Stimulated activated CD4-positive, alpha-beta T cell treated with anti-CD3 and anti-CD28 coated beads, Interleukin-12 subunit alpha, Interleukin-12 subunit beta, amount 100 ng/mL, for 48 hours (primary cell): ENCODE data around the gene CFAP74.

Experiments used
- DNase-seq, 3 donors: peaks; one replicate each; pipeline ENCODE4 v3.0.0-alpha.2; 2020; ENCODE audit warnings: low read depth in 2 of 3, low spot score in 1 of 3

Gene CFAP74

GRCh38 chr1:2041305-2041704 lies 37.7 kb upstream of the CFAP74 start:
- no peak for DNase-seq

GRCh38 chr1:2039251-2039650 lies 35.7 kb upstream of the CFAP74 start:
- DNase-seq = no peak

- DNase-seq = no peak
These were observed 34.6 kb upstream of the CFAP74 start for GRCh38 chr1:2038229-2038628.

- DNase-seq = no peak
These were observed 33.9 kb upstream of the CFAP74 start for GRCh38 chr1:2037314-2037979.

GRCh38 chr1:2036287-2036686 lies 32.7 kb upstream of the CFAP74 start:
- no peak for DNase-seq

GRCh38 chr1:2033165-2033564 lies 29.6 kb upstream of the CFAP74 start:
- no peak for DNase-seq

- no peak for DNase-seq
These were observed 29.2 kb upstream of the CFAP74 start for GRCh38 chr1:2032737-2033136.

- DNase-seq = no peak
These were observed 28.3 kb upstream of the CFAP74 start for GRCh38 chr1:2031546-2032540.

- no peak for DNase-seq
These were observed 26.7 kb upstream of the CFAP74 start for GRCh38 chr1:2030076-2030871.

GRCh38 chr1:2029561-2029960 lies 26.0 kb upstream of the CFAP74 start:
- no peak for DNase-seq

GRCh38 chr1:2028870-2029560 lies 25.4 kb upstream of the CFAP74 start:
- DNase-seq = no peak

- no peak for DNase-seq
These were observed 24.5 kb upstream of the CFAP74 start for GRCh38 chr1:2027961-2028583.

GRCh38 chr1:2025491-2025981 lies 21.9 kb upstream of the CFAP74 start:
- no peak for DNase-seq

- no peak for DNase-seq
These were observed 21.3 kb upstream of the CFAP74 start for GRCh38 chr1:2024887-2025286.

- no peak for DNase-seq
These were observed 20.9 kb upstream of the CFAP74 start for GRCh38 chr1:2024451-2024850.

- DNase-seq = no peak
These were observed 19.6 kb upstream of the CFAP74 start for GRCh38 chr1:2023187-2023586.

GRCh38 chr1:2022063-2022770 lies 18.6 kb upstream of the CFAP74 start:
- DNase-seq = no peak

- DNase-seq = no peak
These were observed 18.0 kb upstream of the CFAP74 start for GRCh38 chr1:2021550-2021949.

- DNase-seq = no peak
These were observed 16.7 kb upstream of the CFAP74 start for GRCh38 chr1:2020310-2020655.
